Gastrocnemius medialis (tissue), 4 donors: ENCODE data around the gene USP36.
A peak's percentile ranks its signal among the peaks of the same experiment; 100 is the strongest.

ENCODE experiments used
- POLR2A ChIP-seq, 2 donors: fragments of 450-650 bp; IDR thresholded peaks; one replicate each; pipeline ENCODE4 v1.6.1; 2017; ENCODE audit warnings: antibody characterized with exemption in 2 of 2, mild to moderate bottlenecking in 2 of 2, moderate library complexity in 2 of 2
- TF ChIP-seq, protein P1 (sequence below), 5 experiments: fragments of 450-650 bp in 3 of 5; fragments of 200-600 bp in 2 of 5; sonication (generic) in 2 of 5; IDR thresholded peaks in 4 of 5; conservative IDR thresholded peaks in 1 of 5; 1 replicate in 4 of 5; 2 replicates in 1 of 5; pipeline ENCODE4 v1.5.1; 2016 to 2019; ENCODE audit warnings: antibody characterized with exemption in 5 of 5, mild to moderate bottlenecking in 3 of 5, moderate library complexity in 3 of 5

DNA sequence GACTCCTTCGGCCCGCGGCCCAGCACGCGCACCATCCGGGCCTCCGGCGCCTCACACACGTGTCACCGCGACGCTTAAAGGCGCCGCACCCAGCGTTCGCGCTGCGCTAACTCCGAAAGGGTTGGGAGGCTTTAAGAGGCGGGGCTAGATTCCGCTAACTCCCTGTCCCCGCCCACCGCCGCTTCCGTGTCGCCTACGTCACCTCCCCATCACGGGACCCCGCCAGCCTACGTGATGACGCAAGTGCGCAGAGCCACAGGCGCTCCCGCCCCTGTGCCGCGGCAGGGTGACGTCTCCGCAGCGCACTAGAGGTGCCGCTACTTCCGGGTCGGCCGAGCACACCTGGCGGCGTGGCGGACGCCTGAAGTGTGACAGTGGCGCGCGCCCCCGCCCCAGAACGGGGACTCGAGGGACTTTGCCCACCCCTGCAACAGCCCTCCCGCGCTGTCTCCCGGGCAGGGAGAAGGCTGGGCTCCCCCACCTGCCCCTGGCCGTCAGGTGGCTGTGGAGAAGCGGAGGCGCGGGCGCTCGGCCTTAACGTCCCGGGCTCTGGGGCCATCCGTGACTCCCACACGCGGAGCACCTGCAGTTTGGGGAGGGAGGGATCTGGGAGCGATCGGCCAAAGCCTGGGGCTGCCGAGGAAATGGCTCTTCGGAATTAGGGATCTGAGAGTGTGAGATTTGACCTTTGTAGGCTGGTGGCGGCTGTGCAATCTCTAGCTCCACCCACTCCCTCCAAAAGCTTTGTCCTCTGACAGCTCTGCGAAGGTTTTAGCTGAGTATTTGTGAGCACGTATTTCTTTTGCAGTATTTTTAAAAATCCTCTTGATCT lies at the start of gene USP36:
- TF ChIP-seq, protein P1, sequence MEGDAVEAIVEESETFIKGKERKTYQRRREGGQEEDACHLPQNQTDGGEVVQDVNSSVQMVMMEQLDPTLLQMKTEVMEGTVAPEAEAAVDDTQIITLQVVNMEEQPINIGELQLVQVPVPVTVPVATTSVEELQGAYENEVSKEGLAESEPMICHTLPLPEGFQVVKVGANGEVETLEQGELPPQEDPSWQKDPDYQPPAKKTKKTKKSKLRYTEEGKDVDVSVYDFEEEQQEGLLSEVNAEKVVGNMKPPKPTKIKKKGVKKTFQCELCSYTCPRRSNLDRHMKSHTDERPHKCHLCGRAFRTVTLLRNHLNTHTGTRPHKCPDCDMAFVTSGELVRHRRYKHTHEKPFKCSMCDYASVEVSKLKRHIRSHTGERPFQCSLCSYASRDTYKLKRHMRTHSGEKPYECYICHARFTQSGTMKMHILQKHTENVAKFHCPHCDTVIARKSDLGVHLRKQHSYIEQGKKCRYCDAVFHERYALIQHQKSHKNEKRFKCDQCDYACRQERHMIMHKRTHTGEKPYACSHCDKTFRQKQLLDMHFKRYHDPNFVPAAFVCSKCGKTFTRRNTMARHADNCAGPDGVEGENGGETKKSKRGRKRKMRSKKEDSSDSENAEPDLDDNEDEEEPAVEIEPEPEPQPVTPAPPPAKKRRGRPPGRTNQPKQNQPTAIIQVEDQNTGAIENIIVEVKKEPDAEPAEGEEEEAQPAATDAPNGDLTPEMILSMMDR (IDR thresholded peaks at IDR 0.05 in 4 of 5, conservative IDR thresholded peaks at IDR 0.05 in 1 of 5) = peak in 2 of 5 experiments; percentile 32 to 66
- TF ChIP-seq POLR2A (IDR thresholded peaks at IDR 0.05) = peak; percentile 97
